Mesodermal cell (in vitro differentiated cells): ENCODE measurements around the gene TSPAN33.

ENCODE experiments used
- H3K27ac ChIP-seq: 2 replicates; pipeline ENCODE4 v1.7.0; 2013; ENCODE audit warnings: mild to moderate bottlenecking, low read depth, low read length, moderate library complexity; ENCODE audit not compliant: severe bottlenecking
- H3K36me3 ChIP-seq: 2 replicates; pipeline ENCODE4 v1.7.1; 2013; ENCODE audit warnings: mild to moderate bottlenecking, low read length, moderate library complexity; ENCODE audit not compliant: control insufficient read depth, insufficient read depth
- H3K4me1 ChIP-seq: one replicate; pipeline ENCODE4 v1.7.1; 2013; ENCODE audit warnings: mild to moderate bottlenecking, low read length; ENCODE audit not compliant: insufficient read depth, control insufficient read depth, poor library complexity, severe bottlenecking
- H3K4me3 ChIP-seq: 2 replicates; pipeline ENCODE4 v1.7.0; 2013; ENCODE audit warnings: low read length, control low read depth, mild to moderate bottlenecking; ENCODE audit not compliant: insufficient read depth, poor library complexity, severe bottlenecking; ENCODE audit errors: extremely low read depth
- H3K9me3 ChIP-seq: 2 replicates; pipeline ENCODE4 v1.7.1; 2013; ENCODE audit warnings: mild to moderate bottlenecking, low read length, moderate library complexity; ENCODE audit not compliant: control insufficient read depth
- WGBS, 2 experiments: methylation state at CpG; one replicate each; pipeline ENCODE4 v1.1.5; 2013; ENCODE audit warnings: missing lambda C conversion rate in 2 of 2; ENCODE audit not compliant: insufficient coverage in 2 of 2; 5-methylcytosine and 5-hydroxymethylcytosine counted together

Gene TSPAN33

GRCh38 chr7:129160161-129160905, 15.8 kb downstream of the TSPAN33 start:
- Histone ChIP-seq H3K4me1 (no peaks in the 10 kb centered on the region), H3K27ac (no peak overlapping the region), H3K9me3 (no peaks in the 10 kb centered on the region), H3K4me3 (no peak overlapping the region), H3K36me3 (no peaks in the 10 kb centered on the region)
- WGBS, 2 experiments: 83% methylated on average over 1 of the region's 3 CpGs; no CpG with 5 or more reads in 1 of the 2 experiments

- WGBS, 2 experiments: 96 to 98% methylated on average over 4 to 5 of the region's 5 CpGs
- Histone ChIP-seq H3K4me1 (no peaks in the 10 kb centered on the region), H3K9me3 (no peaks in the 10 kb centered on the region), H3K27ac (no peak overlapping the region), H3K4me3 (no peak overlapping the region), H3K36me3 (no peaks in the 10 kb centered on the region)
Measured at GRCh38 chr7:129161524-129162225, 17.2 kb downstream of the TSPAN33 start.

GRCh38 chr7:129162732-129163131, 18.2 kb downstream of the TSPAN33 start:
- no peaks in the 10 kb centered on the region for H3K36me3 ChIP-seq
- no peaks in the 10 kb centered on the region for H3K9me3 ChIP-seq
- no peak overlapping the region for H3K27ac ChIP-seq
- no peak overlapping the region for H3K4me3 ChIP-seq
- H3K4me1 ChIP-seq: no peaks in the 10 kb centered on the region
- WGBS, 2 experiments: 88 to 100% methylated on average over 4 of the region's 5 CpGs

GRCh38 chr7:129163875-129164544, 19.5 kb downstream of the TSPAN33 start:
- Histone ChIP-seq H3K4me1 (peaks cover 2% of the 10 kb centered on the region), H3K9me3 (no peaks in the 10 kb centered on the region), H3K36me3 (no peaks in the 10 kb centered on the region), H3K27ac (no peak overlapping the region), H3K4me3 (no peak overlapping the region)
- 77 to 79% methylated on average over 11 of the region's 11 CpGs for WGBS, 2 experiments

GRCh38 chr7:129166745-129167144, 22.2 kb downstream of the TSPAN33 start:
- H3K9me3 ChIP-seq: no peaks in the 10 kb centered on the region
- no peak overlapping the region for H3K4me3 ChIP-seq
- H3K27ac ChIP-seq: no peak overlapping the region
- no peaks in the 10 kb centered on the region for H3K36me3 ChIP-seq
- WGBS, 2 experiments: 90 to 97% methylated on average over 3 of the region's 4 CpGs
- H3K4me1 ChIP-seq: peaks cover 2% of the 10 kb centered on the region

- WGBS, 2 experiments: 82 to 88% methylated on average over 2 to 3 of the region's 4 CpGs
- Histone ChIP-seq H3K4me3 (no peak overlapping the region), H3K9me3 (no peaks in the 10 kb centered on the region), H3K36me3 (no peaks in the 10 kb centered on the region), H3K27ac (no peak overlapping the region), H3K4me1 (peaks cover 2% of the 10 kb centered on the region)
Measured at GRCh38 chr7:129167817-129168216, 23.3 kb downstream of the TSPAN33 start.

- no peak overlapping the region for H3K27ac ChIP-seq
- 26 to 44% methylated on average over 13 to 15 of the region's 20 CpGs for WGBS, 2 experiments
- peak overlapping the region; percentile 25 for H3K4me3 ChIP-seq
- H3K36me3 ChIP-seq: no peaks in the 10 kb centered on the region
- peaks cover 2% of the 10 kb centered on the region for H3K4me1 ChIP-seq
- H3K9me3 ChIP-seq: no peaks in the 10 kb centered on the region
Measured at GRCh38 chr7:129168231-129169021, 23.9 kb downstream of the TSPAN33 start.

- H3K9me3 ChIP-seq: no peaks in the 10 kb centered on the region
- H3K36me3 ChIP-seq: no peaks in the 10 kb centered on the region
- H3K4me1 ChIP-seq: peaks cover 2% of the 10 kb centered on the region
- WGBS, 2 experiments: 4 to 7% methylated on average over 33 to 44 of the region's 47 CpGs
- peak overlapping the region; percentile 6 for H3K27ac ChIP-seq
- H3K4me3 ChIP-seq: peak overlapping the region; percentile 25
Measured at GRCh38 chr7:129169171-129169671, 24.7 kb downstream of the TSPAN33 start.

- H3K9me3 ChIP-seq: no peaks in the 10 kb centered on the region
- 44 to 49% methylated on average over 12 to 14 of the region's 16 CpGs for WGBS, 2 experiments
- peak overlapping the region; percentile 6 for H3K27ac ChIP-seq
- H3K4me1 ChIP-seq: peaks cover 2% of the 10 kb centered on the region
- H3K4me3 ChIP-seq: peak overlapping the region; percentile 25
- H3K36me3 ChIP-seq: no peaks in the 10 kb centered on the region
Measured at GRCh38 chr7:129169686-129170440, 25.4 kb downstream of the TSPAN33 start.
